GM06990 (cell line): ENCODE data around the gene ELANE.
A peak's percentile ranks its signal among the peaks of the same experiment; 100 is the strongest.

Experiments
- DNase-seq: peaks from one replicate; pipeline ENCODE4 v3.0.0-alpha.2; 2011; ENCODE audit not compliant: insufficient read length; ENCODE audit errors: extremely low read depth
- H3K27me3 ChIP-seq: replicated peaks from 2 replicates; pipeline ENCODE4 v1.6.0; 2011; ENCODE audit warnings: low read length; ENCODE audit not compliant: control insufficient read depth, insufficient read depth
- H3K36me3 ChIP-seq: 2 replicates; pipeline ENCODE4 v1.5.1; 2011; ENCODE audit warnings: low read length; ENCODE audit not compliant: control insufficient read depth, insufficient read depth
- H3K4me3 ChIP-seq: replicated peaks from 2 replicates; pipeline ENCODE4 v1.5.1; 2011; ENCODE audit warnings: low read depth, mild to moderate bottlenecking, control low read depth, low read length
- TF ChIP-seq, protein P1 (sequence below): IDR thresholded peaks from 2 replicates; pipeline ENCODE4 v1.5.1; 2011; ENCODE audit warnings: low read length, control low read depth, mild to moderate bottlenecking, inconsistent platforms; ENCODE audit not compliant: insufficient read depth, poor library complexity, severe bottlenecking

The ELANE gene

DNA sequence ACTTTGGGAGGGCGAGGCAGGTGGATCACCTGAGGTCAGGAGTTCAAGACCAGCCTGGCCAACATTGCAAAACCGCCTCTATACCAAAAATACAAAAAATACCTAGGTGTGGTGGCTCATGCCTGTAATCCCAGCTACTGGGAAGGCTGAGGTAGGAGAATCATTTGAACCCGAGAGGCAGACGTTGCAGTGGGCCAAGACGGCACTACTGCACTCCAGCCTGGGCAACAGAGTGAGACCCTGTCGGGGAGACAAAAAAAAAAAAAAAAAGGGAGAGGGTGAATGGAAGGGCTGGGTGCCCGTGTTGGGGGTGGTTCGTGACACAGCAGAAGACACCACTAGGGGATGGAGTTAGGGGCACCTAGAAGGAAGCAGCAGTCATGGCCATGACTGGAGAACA, 18.2 kb downstream of the ELANE start:
- TF ChIP-seq, protein P1, sequence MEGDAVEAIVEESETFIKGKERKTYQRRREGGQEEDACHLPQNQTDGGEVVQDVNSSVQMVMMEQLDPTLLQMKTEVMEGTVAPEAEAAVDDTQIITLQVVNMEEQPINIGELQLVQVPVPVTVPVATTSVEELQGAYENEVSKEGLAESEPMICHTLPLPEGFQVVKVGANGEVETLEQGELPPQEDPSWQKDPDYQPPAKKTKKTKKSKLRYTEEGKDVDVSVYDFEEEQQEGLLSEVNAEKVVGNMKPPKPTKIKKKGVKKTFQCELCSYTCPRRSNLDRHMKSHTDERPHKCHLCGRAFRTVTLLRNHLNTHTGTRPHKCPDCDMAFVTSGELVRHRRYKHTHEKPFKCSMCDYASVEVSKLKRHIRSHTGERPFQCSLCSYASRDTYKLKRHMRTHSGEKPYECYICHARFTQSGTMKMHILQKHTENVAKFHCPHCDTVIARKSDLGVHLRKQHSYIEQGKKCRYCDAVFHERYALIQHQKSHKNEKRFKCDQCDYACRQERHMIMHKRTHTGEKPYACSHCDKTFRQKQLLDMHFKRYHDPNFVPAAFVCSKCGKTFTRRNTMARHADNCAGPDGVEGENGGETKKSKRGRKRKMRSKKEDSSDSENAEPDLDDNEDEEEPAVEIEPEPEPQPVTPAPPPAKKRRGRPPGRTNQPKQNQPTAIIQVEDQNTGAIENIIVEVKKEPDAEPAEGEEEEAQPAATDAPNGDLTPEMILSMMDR: no peak
- no peaks in the 10 kb centered on the region for H3K27me3 ChIP-seq
- DNase-seq: no peak
- no peak overlapping the region for H3K4me3 ChIP-seq
- peaks cover 11% of the 10 kb centered on the region for H3K36me3 ChIP-seq

GRCh38 chr19:870963-871401, 18.9 kb downstream of the ELANE start:
- peaks cover 14% of the 10 kb centered on the region for H3K36me3 ChIP-seq
- no peak overlapping the region for H3K4me3 ChIP-seq
- no peaks in the 10 kb centered on the region for H3K27me3 ChIP-seq
- TF ChIP-seq, protein P1: no peak
- no peak for DNase-seq

DNA sequence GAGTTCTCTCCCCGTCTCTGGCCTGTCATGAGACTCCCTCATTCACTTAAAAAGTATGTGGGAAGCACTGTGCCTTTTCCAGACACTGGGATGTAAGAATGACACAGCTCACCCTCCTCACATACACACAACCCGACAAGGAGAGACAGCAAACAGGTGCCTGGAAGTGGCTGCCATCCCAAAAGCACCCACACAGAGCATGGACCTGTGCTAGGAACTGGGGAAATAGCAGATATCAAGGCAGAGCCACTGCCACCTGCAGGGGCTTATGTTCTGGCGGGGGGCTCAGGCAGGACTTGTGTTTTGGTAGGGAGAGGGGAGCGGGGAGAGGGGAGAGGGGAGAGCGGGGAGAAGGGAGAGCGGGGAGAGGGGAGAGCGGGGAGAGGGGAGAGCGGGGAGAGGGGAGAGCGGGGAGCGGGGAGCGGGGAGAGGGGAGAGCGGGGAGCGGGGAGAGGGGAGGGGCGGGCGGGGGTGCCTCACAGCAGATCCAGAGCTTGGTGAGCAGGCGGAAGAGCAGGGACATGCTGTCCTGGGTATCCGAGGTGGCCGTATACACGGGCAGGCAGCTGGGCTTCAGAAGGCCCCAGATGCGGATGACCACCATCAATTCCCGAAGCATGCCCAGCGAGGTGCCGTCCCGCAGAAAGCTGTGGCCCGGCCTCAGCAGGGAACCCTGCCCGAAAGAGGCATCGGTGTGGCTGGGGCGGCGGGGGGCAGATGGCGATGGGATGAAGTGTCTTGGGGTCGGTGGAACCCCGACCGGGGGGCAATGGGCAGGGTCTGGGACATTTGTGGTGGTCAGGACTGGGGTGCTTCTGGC, 19.6 kb downstream of the ELANE start:
- DNase-seq: no peak
- TF ChIP-seq, protein P1: no peak
- Histone ChIP-seq H3K4me3 (no peak overlapping the region), H3K36me3 (peaks cover 14% of the 10 kb centered on the region), H3K27me3 (no peaks in the 10 kb centered on the region)

GRCh38 chr19:872266-872951, 20.3 kb downstream of the ELANE start:
- peak; percentile 84 for DNase-seq
- peaks cover 16% of the 10 kb centered on the region for H3K36me3 ChIP-seq
- peak overlapping the region; percentile 46 for H3K4me3 ChIP-seq
- TF ChIP-seq, protein P1: no peak
- no peaks in the 10 kb centered on the region for H3K27me3 ChIP-seq

DNA sequence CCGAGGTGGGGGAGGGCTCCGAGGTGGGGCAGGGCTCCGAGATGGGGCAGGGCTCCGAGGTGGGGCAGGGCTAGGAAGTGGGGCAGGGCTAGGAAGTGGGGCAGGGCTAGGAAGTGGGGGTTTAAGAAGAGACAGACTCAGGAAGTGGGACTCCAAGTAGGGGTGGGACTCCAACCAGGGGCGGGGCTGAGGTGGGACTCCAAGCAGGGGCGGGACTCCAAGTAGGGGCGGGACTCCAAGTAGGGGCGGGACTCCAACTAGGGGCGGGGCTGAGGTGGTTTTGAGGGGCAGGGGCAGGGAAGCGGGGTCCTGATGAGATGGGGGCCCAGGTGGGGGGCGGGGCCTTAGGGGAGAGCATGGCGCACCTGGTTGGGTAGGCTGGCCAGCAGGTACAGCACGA, 21.0 kb downstream of the ELANE start:
- DNase-seq: peak; percentile 72
- TF ChIP-seq, protein P1: no peak
- Histone ChIP-seq H3K36me3 (peaks cover 14% of the 10 kb centered on the region), H3K4me3 (no peak overlapping the region; the same call in 1 of the 2 replicates), H3K27me3 (no peaks in the 10 kb centered on the region)
